ENCODE measurements around the gene MCC.

MCC gene

DNA sequence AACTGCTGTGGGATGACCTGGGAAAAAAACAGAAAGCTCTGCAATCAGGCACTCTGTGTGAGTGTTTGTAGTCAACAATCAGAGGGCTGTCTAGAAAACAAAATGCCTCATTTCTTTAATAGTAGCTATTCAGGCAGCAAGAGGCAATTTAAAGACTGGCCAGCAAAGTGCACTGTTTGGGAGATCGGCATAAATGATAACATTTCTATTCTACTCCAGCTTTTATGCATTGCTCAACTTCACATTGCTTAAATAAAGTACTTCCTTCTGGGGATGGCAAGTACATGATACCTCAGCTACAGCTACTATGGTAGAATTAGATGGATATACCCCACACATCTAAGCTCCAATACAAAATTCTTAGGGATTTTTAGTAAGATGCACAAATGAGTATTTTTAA, 318.5 kb downstream of the MCC start:
- DNase-seq, result no peak

DNA sequence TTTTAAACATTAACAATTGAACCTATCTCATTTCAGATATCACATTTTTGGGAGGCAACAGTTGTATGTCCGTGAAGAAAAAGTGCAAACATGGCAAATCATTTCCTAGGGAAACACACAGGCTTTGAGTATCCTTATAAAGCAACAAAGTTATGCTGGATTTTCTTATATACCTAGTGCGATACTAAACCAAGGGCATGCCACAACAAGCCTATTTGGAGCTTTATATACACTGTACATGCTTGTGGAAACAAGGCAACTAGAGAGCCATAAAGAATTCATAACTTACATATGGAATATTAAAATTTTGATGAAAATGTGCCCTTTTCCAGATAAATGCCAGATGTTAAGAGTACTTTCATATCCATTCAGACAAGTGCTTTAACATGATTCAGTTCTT, 320.3 kb downstream of the MCC start:
- DNase-seq, result no peak

- no peak for DNase-seq
Observed at GRCh38 chr5:113166852-113167366, 321.3 kb downstream of the MCC start.

DNA sequence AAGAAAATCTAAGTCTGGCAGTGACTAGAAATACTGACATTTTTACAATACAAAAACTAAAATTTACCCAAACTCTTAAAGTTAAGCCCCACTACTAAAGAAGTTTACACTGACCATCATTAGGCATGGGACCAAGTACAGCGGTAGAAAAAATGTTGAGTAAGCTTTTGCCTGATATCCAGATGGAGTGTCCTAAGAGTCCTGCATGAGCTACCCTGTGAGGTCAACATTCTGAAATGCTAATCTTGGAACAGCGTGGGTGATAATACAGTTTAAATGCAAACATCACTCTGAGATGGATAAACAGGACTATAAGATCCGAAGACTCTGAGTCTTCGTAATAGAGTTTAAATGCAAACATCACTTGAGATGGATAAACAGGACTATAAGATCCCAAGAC, 322.0 kb downstream of the MCC start:
- no peak for DNase-seq

- DNase-seq, result no peak
Observed at GRCh38 chr5:113164021-113164420, 324.2 kb downstream of the MCC start.

DNA sequence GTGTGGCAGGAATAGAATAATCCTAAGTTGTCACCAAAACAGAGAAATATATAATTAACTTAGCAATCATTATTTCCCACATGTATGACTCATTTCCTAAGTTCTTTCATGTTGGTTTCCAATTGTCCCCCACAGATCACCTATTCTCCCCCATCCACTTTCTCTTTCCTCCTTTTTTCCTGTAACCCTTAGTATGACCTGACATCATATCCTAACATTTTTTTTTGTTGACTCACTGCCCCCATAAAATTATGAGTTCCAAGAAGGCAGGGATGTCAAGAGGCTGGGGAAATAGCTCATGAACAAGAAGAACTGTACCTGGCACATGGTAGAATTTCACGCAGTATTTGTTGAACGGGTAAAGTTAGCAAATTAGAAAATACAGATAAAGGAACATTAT, 324.9 kb downstream of the MCC start:
- no peak for DNase-seq

DNA sequence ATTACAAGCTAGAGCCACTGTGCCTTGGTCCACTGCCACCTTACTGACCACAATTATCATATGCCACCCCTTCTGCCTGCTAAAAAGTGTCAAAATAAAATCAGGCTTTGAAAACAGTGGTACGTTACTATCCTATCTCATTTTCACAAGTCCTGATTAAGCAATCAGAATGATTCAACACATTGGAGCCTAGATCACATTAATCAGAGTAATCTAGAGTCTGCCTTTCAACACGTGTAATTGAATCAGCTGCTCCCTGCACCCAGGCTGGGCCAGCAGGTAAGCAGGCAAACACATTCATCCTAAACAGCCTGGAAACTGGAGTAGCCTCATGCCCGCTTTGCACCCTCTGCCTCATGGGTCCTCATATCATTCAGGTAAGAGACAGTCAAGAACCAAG, 325.5 kb downstream of the MCC start:
- no peak for DNase-seq

DNA sequence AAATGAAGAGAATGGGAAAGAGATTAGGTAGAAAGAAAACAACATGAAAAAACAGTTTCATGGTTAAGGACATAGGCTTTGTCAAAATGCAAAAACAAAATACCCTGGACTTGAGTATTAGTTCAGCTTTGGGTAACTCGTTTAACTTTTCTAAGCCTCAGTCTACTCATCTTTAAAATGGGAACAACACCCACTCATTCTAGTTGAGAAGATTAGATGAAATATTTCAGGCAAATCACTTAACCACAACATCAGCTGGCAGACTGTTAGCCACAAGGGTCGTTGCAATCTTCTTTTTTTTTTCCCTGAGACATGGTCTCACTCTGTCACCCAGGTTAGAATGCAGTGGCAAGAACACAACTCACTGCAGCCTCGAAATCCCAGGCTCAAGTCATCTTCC, 326.0 kb downstream of the MCC start:
- no peak for DNase-seq

GRCh38 chr5:113161806-113162205, 326.4 kb downstream of the MCC start:
- DNase-seq, result no peak

DNA sequence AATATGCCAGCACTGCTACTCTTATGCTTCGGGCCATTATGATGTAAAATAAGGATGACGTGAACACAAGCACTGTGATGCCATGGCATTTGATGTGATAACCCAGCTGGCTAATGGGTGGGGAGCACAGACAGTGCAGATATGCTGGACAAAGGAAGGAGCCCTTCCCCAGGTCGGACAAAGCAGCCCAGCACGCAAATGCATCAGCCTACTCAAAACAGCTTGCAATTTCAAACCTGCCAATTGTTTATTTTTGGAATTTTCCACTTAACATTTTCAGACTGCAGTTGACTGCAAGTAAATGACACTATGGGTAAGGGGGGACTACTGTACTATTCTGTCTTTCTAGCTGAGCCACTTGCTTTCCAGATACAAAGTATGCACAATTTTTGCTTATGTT, 330.4 kb downstream of the MCC start:
- no peak for DNase-seq

GRCh38 chr5:113156271-113156877, 331.9 kb downstream of the MCC start:
- no peak for DNase-seq

GRCh38 chr5:113153512-113154097, 334.6 kb downstream of the MCC start:
- DNase-seq, result no peak

- no peak for DNase-seq
Observed at GRCh38 chr5:113152380-113152740, 335.9 kb downstream of the MCC start.

- DNase-seq, result no peak
Observed at GRCh38 chr5:113151641-113152379, 336.4 kb downstream of the MCC start.

DNA sequence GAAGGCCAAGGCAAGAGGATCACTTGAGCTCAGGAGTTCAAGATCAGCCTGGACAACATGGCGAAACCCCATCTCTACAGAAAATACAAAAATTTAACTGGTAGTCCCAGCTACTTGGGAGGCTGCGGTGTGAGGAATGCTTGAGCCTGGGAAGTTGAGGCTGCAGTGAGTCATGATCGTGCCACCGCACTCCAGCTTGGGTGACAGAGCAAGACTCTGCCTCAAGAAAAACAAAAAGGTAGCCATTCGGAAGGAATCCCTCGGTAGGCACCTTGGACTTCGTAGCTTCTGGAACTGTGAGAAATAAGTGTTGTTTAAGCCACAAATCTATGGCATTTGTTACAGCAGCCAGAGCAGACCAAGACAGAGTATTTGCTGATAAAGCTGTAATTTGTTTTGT, 337.4 kb downstream of the MCC start:
- DNase-seq, result no peak

GRCh38 chr5:113150221-113150620, 338.0 kb downstream of the MCC start:
- DNase-seq, result no peak

DNA sequence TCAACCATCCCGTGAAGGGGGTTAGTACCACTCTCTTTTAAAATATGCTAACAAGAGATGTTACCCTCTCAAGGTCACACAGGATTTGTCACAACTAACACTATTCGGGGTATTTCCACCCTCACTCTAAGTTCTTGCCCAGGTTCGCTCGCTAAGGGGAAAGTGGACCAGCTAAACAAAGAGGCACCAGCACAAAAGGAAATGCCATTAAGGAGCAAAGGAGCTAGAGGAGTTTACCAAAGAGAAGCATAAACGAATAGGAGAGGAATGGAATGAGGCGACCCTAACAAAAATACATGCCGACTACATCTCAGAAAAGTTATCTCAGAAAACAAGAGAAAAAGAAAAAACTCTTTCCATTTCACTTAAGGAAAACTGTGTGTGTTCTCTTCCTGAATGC, 340.7 kb downstream of the MCC start:
- DNase-seq, result no peak

DNA sequence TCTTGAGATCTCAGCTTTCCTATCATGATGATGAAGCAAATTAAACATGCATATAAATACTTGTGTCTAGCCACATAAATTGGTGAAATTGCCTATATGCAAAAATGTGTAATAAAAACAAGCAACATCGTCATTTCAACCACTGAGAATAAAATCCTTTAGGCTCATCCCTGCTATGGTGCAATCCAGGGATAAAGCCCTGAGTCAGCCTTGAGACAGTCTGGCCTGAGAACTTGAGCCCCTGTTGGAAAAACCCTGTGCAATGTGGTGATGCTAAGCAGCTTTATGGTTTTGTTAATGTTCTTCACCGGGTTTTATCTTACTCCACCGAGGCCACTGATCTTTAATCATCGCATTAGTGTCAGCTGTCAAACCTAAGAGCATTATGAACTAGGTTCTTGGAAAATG, 341.1 kb downstream of the MCC start:
- no peak for DNase-seq

- DNase-seq, result no peak
Observed at GRCh38 chr5:113145757-113146387, 342.4 kb downstream of the MCC start.

GRCh38 chr5:113142186-113142585, 346.1 kb downstream of the MCC start:
- DNase-seq, result no peak

GRCh38 chr5:113140837-113141671, 347.2 kb downstream of the MCC start:
- DNase-seq, result no peak

DNA sequence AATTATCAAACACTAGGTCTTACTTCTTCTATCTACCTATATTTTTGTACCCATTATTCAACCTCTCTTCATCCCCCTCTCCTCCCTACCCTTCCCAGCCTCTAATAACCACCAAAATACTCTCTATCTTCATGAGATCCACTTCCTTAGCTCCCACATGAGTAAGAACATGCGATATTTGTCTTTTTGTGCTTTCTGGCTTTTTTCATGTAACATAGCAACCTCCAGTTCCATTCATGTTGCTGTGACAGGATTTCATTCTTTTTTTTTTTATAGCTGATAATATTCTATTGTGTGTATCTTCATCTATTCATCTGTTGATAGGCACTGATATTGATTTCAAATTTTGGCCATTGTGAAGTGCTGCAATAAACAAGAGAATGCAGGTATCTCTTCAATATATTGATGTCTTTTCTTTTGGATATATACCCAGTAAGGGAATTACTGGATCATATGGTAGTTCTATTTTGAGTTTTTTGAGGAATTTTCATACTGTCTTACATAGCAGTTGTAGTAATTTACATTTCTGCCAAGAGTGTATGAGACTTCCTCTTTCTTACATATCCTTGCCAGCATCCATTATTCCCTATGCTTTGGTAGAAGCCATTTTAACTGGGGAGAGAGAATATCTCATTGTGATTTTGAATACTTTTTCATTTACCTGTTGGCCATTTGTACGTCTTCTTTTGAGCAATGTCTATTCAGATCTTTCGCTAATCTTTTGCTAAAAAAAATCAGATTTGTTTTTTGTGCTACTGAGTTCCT, 354.9 kb downstream of the MCC start:
- no peak for DNase-seq

All from inflammatory macrophage (primary cell).